ENCODE results near the gene AAR2. TPM values are rescaled to one million over a fixed set of nuclear protein-coding genes. Genes with fewer than 3 reads are reported as not detected.
A peak's percentile ranks its signal among the peaks of the same experiment; 100 is the strongest.

Gene AAR2
- total RNA-seq, 2 donors from 2014 or later, result 22.1 to 29.1 TPM

DNA sequence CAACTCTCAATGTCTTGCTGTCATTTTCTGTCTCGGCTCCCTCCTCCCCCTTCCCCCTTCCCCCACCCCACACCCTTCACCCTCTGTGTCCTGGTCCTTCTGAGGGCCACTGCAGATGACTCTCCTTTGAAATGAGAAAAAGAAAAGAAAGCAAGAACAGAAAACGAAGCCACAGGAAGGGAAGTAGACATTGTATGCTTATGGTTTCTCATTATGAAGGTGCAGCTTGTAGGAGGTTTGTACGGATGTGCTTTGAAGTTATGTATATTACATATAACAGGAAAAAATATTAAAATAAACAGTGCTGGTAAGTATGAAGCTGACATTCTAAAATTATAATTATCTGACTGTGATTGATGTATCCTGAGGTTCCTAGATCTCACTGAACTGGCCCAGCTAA, 6.3 kb upstream of the AAR2 start:
- TF ChIP-seq, protein P1, sequence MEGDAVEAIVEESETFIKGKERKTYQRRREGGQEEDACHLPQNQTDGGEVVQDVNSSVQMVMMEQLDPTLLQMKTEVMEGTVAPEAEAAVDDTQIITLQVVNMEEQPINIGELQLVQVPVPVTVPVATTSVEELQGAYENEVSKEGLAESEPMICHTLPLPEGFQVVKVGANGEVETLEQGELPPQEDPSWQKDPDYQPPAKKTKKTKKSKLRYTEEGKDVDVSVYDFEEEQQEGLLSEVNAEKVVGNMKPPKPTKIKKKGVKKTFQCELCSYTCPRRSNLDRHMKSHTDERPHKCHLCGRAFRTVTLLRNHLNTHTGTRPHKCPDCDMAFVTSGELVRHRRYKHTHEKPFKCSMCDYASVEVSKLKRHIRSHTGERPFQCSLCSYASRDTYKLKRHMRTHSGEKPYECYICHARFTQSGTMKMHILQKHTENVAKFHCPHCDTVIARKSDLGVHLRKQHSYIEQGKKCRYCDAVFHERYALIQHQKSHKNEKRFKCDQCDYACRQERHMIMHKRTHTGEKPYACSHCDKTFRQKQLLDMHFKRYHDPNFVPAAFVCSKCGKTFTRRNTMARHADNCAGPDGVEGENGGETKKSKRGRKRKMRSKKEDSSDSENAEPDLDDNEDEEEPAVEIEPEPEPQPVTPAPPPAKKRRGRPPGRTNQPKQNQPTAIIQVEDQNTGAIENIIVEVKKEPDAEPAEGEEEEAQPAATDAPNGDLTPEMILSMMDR (IDR thresholded peaks at IDR 0.05), result no peak
- Histone ChIP-seq H3K4me1 (ENCODE audit: control insufficient read depth in 1 of 2, low read depth in 2 of 2) (no peaks in the 10 kb centered on the region), H3K27ac (no peak overlapping the region), H3K27me3 (replicated peaks; ENCODE audit: insufficient read depth) (no peaks in the 10 kb centered on the region), H3K9me3 (no peaks in the 10 kb centered on the region), H3K36me3 (peaks cover 7% of the 10 kb centered on the region), H3K4me3 (no peak overlapping the region)
- ATAC-seq (ENCODE audit: insufficient number of reproducible peaks, low FRiP score, low read depth) (no peak), DNase-seq (ENCODE audit: low spot score) (no peak)

DNA sequence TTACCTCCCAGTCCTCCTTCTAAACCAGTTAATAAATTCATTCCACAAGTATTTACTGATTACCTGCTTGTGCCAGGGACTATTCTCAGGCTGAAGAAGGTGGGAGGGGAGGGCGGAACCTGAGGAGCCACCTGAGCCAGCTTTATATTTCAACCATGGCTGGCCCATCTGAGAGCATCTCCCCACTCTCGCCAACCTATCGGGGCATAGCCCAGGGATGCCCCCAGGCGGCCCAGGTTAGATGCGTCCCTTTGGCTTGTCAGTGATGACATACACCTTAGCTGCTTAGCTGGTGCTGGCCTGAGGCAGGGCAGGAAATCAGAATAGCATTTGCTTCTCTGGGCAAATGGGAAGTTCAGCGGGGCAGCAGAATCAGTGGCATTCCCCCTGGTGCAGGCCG, 4.9 kb upstream of the AAR2 start:
- H3K36me3 ChIP-seq, result peaks cover 4% of the 10 kb centered on the region
- peaks cover 5% of the 10 kb centered on the region in 2 donors for H3K4me1 ChIP-seq (ENCODE audit: control insufficient read depth in 1 of 2, low read depth in 2 of 2)
- no peak overlapping the region for H3K4me3 ChIP-seq
- no peaks in the 10 kb centered on the region for H3K9me3 ChIP-seq
- DNase-seq (ENCODE audit: low spot score) (no peak), ATAC-seq (ENCODE audit: insufficient number of reproducible peaks, low FRiP score, low read depth) (no peak)
- H3K27ac ChIP-seq, result no peak overlapping the region
- no peaks in the 10 kb centered on the region for H3K27me3 ChIP-seq (replicated peaks; ENCODE audit: insufficient read depth)
- TF ChIP-seq, protein P1 (IDR thresholded peaks at IDR 0.05), result no peak

DNA sequence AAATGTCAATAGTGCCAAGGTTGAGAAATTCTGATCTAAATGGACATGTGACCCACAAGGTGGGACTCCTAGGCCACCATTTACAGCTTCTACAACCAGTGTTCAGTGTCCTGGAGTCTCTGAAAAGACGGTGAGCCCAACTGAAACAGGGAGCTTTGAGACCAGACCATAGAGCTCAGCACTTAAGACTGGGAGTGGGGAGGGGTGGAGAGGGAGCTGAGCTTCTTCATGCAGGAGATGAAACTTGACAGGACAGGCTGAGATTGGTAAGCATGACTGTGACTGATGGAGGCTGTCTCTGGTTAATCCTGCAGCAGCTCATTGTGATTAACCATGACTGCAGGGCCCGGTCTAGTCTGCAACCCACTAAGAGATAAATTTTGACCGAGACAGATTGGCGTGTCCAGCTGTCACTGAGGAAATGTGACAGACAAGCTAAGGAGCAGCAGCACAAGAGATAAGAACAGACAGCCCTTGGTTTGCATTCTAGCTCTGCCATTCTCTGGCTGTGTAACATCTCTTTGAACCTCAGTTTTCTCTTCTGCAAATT, 1.4 kb upstream of the AAR2 start:
- H3K4me3 ChIP-seq, result no peak overlapping the region

DNA sequence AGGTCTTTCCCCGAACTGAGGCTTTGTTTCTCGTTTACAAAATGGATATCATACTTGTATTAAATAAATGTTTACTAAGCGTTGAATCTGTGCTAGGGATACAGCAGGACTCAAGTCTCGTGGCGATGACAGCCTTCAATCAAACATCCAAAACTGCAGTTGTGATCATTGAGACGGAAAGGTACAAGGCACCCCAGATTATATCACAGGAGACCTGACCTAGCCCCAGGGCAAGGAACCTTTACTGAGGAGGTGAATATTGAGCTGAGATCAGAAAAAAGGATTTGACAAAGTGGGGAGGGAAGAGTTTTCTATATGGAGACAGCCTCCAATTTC, 476 bp downstream of the AAR2 start:
- Histone ChIP-seq H3K27me3 (replicated peaks; ENCODE audit: insufficient read depth) (no peaks in the 10 kb centered on the region), H3K36me3 (peaks cover 13% of the 10 kb centered on the region), H3K27ac (peak overlapping the region; percentile 68 to 81), H3K9me3 (no peaks in the 10 kb centered on the region), H3K4me3 (peak overlapping the region; percentile 93), H3K4me1 (ENCODE audit: control insufficient read depth in 1 of 2, low read depth in 2 of 2) (peaks cover 14 to 28% of the 10 kb centered on the region in 2 donors)
- no peak for ATAC-seq (ENCODE audit: insufficient number of reproducible peaks, low FRiP score, low read depth)
- no peak for DNase-seq (ENCODE audit: low spot score)
- TF ChIP-seq, protein P1 (IDR thresholded peaks at IDR 0.05), result no peak

More for the DNA sequence above, 1.4 kb upstream of the AAR2 start:
- DNase-seq (ENCODE audit: low spot score) (no peak), ATAC-seq (ENCODE audit: insufficient number of reproducible peaks, low FRiP score, low read depth) (no peak)
- H3K4me1 ChIP-seq (ENCODE audit: control insufficient read depth in 1 of 2, low read depth in 2 of 2), result peaks cover 14 to 28% of the 10 kb centered on the region in 2 donors
- TF ChIP-seq, protein P1 (IDR thresholded peaks at IDR 0.05), result no peak
- H3K27me3 ChIP-seq (replicated peaks; ENCODE audit: insufficient read depth), result no peaks in the 10 kb centered on the region
- H3K9me3 ChIP-seq, result no peaks in the 10 kb centered on the region
- H3K36me3 ChIP-seq, result peaks cover 3% of the 10 kb centered on the region
- no peak overlapping the region for H3K27ac ChIP-seq

DNA sequence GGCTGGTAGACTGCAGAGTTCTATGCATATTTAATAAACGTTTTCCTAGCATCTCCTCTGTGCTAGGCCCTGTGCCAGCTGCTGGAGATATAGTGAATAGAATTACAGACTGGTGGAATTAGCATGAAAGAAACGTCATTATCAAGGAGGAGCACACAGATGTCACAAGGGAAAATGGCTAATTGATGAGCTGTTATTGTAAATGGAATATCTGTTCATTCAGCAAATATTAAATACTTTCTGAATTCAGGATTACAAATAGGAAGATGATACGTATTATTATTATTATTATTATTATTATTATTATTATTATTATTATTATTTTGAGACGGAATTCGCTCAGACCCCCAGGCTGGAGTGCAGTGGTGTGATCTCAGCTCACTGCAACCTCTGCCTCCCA, 1.2 kb downstream of the AAR2 start:
- H3K4me1 ChIP-seq (ENCODE audit: control insufficient read depth in 1 of 2, low read depth in 2 of 2), result peaks cover 14 to 28% of the 10 kb centered on the region in 2 donors
- TF ChIP-seq, protein P1 (IDR thresholded peaks at IDR 0.05), result no peak

More for the DNA sequence above, 1.2 kb downstream of the AAR2 start:
- Histone ChIP-seq H3K27me3 (replicated peaks; ENCODE audit: insufficient read depth) (no peaks in the 10 kb centered on the region), H3K4me3 (peak overlapping the region; percentile 93), H3K9me3 (no peaks in the 10 kb centered on the region), H3K36me3 (peaks cover 13% of the 10 kb centered on the region), H3K27ac (peak overlapping the region in 1 of 2 donors; percentile 81)
- ATAC-seq (ENCODE audit: insufficient number of reproducible peaks, low FRiP score, low read depth) (no peak), DNase-seq (ENCODE audit: low spot score) (no peak)
